SK-N-MC (cell line): ENCODE data around the gene BMP2K.

ENCODE experiments used
- DNase-seq: peaks from one replicate; pipeline ENCODE4 v3.0.0-alpha.2; 2011; ENCODE audit warnings: low read depth, low spot score
- H3K27ac ChIP-seq: fragments of 200-600 bp; sonication (generic); 2 replicates; pipeline ENCODE4 v1.5.1; 2016; ENCODE audit warnings: mixed run types
- H3K36me3 ChIP-seq: fragments of 200-600 bp; sonication (generic); 2 replicates; pipeline ENCODE4 v1.6.1; 2017; ENCODE audit warnings: antibody characterized with exemption, low read length, mixed read lengths; ENCODE audit not compliant: insufficient read depth
- H3K4me3 ChIP-seq: fragments of 200-600 bp; sonication (generic); 2 replicates; pipeline ENCODE4 v1.5.1; 2016
- H3K9ac ChIP-seq: fragments of 200-600 bp; sonication (generic); 2 replicates; pipeline ENCODE4 v1.8.0; 2017; ENCODE audit warnings: mixed run types, mixed read lengths; ENCODE audit not compliant: insufficient read length
- H3K9me3 ChIP-seq: fragments of 200-600 bp; sonication (generic); 2 replicates; pipeline ENCODE4 v1.6.1; 2017; ENCODE audit warnings: low read depth, mild to moderate bottlenecking, antibody characterized with exemption, low read length, moderate library complexity, mixed read lengths
- EZH2 ChIP-seq: fragments of 200-600 bp; sonication (generic); IDR thresholded peaks from one replicate; pipeline ENCODE4 v1.6.1; 2017; ENCODE audit warnings: antibody characterized with exemption
- FOXP2 ChIP-seq: optimal IDR thresholded peaks from 2 replicates; pipeline ENCODE3; 2011; ENCODE audit warnings: mild to moderate bottlenecking, moderate library complexity; ENCODE audit not compliant: insufficient read depth; ENCODE audit errors: extremely low read length, control extremely low read depth
- POLR2AphosphoS5 ChIP-seq: IDR thresholded peaks from 2 replicates; pipeline ENCODE4 v1.6.1; 2012; ENCODE audit warnings: mild to moderate bottlenecking, low read depth, low read length, borderline replicate concordance

The BMP2K gene

DNA sequence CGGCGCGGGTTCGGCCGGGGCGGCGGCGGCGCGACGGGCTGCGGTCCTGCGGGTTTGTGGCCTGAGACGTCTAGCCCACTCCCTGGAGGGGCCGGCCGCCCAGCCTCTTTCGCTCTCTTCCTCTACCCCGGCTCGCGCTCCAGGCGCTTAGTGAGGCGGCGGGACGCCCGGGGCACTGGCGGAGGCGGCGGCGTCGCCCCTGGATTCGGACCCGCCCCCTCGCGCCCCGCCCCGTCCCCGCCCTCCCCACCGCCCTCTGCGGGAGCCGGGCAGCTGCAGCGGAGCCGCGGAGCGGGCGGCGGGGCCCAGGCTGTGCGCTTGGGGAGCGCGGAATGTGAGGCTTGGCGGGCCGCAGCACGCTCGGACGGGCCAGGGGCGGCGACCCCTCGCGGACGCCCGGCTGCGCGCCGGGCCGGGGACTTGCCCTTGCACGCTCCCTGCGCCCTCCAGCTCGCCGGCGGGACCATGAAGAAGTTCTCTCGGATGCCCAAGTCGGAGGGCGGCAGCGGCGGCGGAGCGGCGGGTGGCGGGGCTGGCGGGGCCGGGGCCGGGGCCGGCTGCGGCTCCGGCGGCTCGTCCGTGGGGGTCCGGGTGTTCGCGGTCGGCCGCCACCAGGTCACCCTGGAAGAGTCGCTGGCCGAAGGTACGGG, at the start of gene BMP2K:
TSS of gene BMP2K (plus strand) at position 272 of the 650 bp plus-strand sequence. CDS start at position 466, 194 bp downstream.
- DNase-seq, result no peak
- Histone ChIP-seq H3K4me3 (peak within 1 kb of the TSS; percentile 96), H3K27ac (peak within 1 kb of the TSS; percentile 90), H3K9ac (peak within 1 kb of the TSS; percentile 96), H3K36me3 (no peaks in the 10 kb centered on the region), H3K9me3 (no peaks in the 10 kb centered on the region)
- TF ChIP-seq POLR2AphosphoS5 (peak; percentile 50; the same call in 1 of the 2 replicates), FOXP2 (no peak)

GRCh38 chr4:78726546-78726945, 49.6 kb upstream of the BMP2K start:
- Histone ChIP-seq H3K9me3 (no peaks in the 10 kb centered on the region), H3K4me3 (no peak overlapping the region), H3K27ac (no peak overlapping the region), H3K36me3 (no peaks in the 10 kb centered on the region), H3K9ac (no peak overlapping the region)
- no peak for DNase-seq
- TF ChIP-seq POLR2AphosphoS5 (no peak), EZH2 (no peak), FOXP2 (no peak)

DNA sequence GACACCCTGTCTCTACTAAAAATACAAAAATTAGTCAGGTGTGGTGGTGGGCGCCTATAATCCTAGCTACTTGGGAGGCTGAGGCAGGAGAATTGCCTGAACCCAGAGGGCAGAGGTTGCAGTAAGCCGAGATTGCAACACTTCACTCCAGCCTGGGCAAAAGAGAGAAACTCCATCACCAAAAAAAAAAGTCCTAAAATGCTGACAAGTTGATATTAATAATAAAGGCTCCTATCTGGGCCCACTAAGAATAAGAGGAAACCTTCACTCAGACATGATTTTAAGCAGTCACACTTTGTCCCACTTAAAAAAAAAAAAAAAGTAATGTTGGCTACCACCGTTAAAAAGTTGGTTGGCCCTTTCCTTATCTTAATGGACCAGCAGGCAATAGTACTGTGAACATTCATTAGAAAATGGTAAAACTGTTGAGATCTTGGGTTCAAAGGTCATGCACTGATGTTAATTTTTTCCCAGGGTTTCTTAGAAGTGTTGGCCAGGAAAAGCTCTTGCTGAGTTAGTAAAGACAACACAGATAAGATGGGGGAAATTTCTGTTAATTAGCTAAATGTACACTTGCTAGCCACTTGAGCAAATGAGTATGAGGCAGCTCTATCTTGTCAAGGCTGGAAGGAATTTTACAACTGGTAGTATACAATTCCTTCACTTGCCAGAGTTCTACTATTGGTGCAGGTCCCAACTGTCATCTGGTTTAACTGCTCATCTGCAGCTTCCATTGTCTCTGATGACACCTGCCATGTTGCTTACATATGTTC, 43.6 kb upstream of the BMP2K start:
- DNase-seq, result no peak
- no peak overlapping the region for H3K9ac ChIP-seq
- no peak overlapping the region for H3K27ac ChIP-seq
- no peak for TF ChIP-seq FOXP2
- no peak for TF ChIP-seq EZH2
- no peak for TF ChIP-seq POLR2AphosphoS5
- no peak overlapping the region for H3K4me3 ChIP-seq
- no peaks in the 10 kb centered on the region for H3K36me3 ChIP-seq
- no peaks in the 10 kb centered on the region for H3K9me3 ChIP-seq

GRCh38 chr4:78734441-78735162, 41.5 kb upstream of the BMP2K start:
- TF ChIP-seq EZH2 (no peak), POLR2AphosphoS5 (no peak), FOXP2 (no peak)
- Histone ChIP-seq H3K27ac (no peak overlapping the region), H3K4me3 (no peak overlapping the region), H3K9me3 (no peaks in the 10 kb centered on the region), H3K36me3 (no peaks in the 10 kb centered on the region), H3K9ac (no peak overlapping the region)
- DNase-seq, result no peak

GRCh38 chr4:78735697-78736096, 40.5 kb upstream of the BMP2K start:
- no peak for DNase-seq
- TF ChIP-seq EZH2 (no peak), POLR2AphosphoS5 (no peak), FOXP2 (no peak)
- no peak overlapping the region for H3K9ac ChIP-seq
- no peaks in the 10 kb centered on the region for H3K36me3 ChIP-seq
- no peaks in the 10 kb centered on the region for H3K9me3 ChIP-seq
- no peak overlapping the region for H3K4me3 ChIP-seq
- no peak overlapping the region for H3K27ac ChIP-seq

DNA sequence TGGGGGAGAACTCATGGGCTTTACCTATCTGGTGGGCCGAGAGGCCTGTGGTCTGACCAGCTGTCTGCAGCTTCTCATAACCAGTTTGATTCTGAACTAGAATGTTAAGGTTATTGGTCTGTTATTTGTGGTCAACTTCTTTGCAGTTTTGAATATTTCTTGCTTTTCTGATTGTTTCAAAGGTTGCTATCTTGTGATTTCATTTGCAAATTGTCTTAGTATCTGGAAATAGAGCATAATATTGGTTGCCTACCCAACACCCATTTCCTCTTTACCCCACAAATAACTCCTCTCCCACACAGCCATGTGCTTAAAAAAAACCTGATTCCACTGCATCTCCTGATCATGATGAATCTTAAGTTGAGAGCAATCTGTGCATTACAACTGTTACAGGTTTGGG, 39.1 kb upstream of the BMP2K start:
- TF ChIP-seq FOXP2, result no peak
- TF ChIP-seq EZH2, result no peak
- no peak for TF ChIP-seq POLR2AphosphoS5
- no peaks in the 10 kb centered on the region for H3K36me3 ChIP-seq
- H3K27ac ChIP-seq, result no peak overlapping the region
- no peak overlapping the region for H3K4me3 ChIP-seq
- no peak overlapping the region for H3K9ac ChIP-seq
- no peaks in the 10 kb centered on the region for H3K9me3 ChIP-seq
- DNase-seq, result no peak

DNA sequence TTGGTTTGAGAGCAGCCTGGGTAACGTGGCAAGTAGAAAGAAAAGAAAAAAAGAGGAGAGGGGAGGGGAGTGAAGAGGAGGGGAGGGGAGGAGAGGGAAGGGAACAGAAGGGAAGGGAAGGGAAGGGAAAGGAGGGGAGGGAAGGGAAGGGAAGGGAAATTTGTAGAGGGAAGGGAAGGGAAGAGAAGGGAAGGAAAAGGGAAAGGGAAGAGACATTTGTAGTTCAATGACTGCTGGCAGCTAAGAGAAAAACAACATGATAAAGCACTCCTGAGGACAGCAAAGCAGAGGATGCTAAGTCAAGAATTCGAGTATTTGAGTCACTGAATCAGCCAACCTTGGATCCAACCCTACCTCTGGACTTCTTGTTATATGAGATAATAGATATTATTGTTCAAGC, 38.2 kb upstream of the BMP2K start:
- Histone ChIP-seq H3K9ac (no peak overlapping the region), H3K4me3 (no peak overlapping the region), H3K9me3 (no peaks in the 10 kb centered on the region), H3K27ac (no peak overlapping the region), H3K36me3 (no peaks in the 10 kb centered on the region)
- no peak for TF ChIP-seq EZH2
- TF ChIP-seq POLR2AphosphoS5, result no peak
- no peak for TF ChIP-seq FOXP2
- no peak for DNase-seq

- Histone ChIP-seq H3K36me3 (no peaks in the 10 kb centered on the region), H3K27ac (no peak overlapping the region), H3K4me3 (no peak overlapping the region), H3K9ac (no peak overlapping the region), H3K9me3 (no peaks in the 10 kb centered on the region)
- no peak for DNase-seq
- TF ChIP-seq EZH2 (no peak), POLR2AphosphoS5 (no peak), FOXP2 (no peak)
Measured at GRCh38 chr4:78742300-78742699, 33.9 kb upstream of the BMP2K start.

- TF ChIP-seq EZH2 (no peak), FOXP2 (no peak), POLR2AphosphoS5 (no peak)
- DNase-seq, result no peak
- Histone ChIP-seq H3K4me3 (no peak overlapping the region), H3K27ac (no peak overlapping the region; the same call in 1 of the 2 replicates), H3K9me3 (no peaks in the 10 kb centered on the region), H3K9ac (no peak overlapping the region), H3K36me3 (no peaks in the 10 kb centered on the region)
Measured at GRCh38 chr4:78747475-78747922, 28.7 kb upstream of the BMP2K start.
